ENCODE measurements around the gene NARF.
A peak's percentile ranks its signal among the peaks of the same experiment; 100 is the strongest.

NARF gene

GRCh38 chr17:82416264-82416663, 42.3 kb upstream of the NARF start:
- Histone ChIP-seq H3K4me3 (ENCODE audit: low read length in 2 of 2) (no peak overlapping the region), H3K9ac (ENCODE audit: low read length in 2 of 2) (no peak overlapping the region), H3K27me3 (ENCODE audit: control insufficient read depth in 1 of 2, insufficient read depth in 2 of 2, low read length in 2 of 2) (no peaks in the 10 kb centered on the region), H3K4me1 (ENCODE audit: control insufficient read depth, insufficient read depth, low read length) (peaks cover 11% of the 10 kb centered on the region), H3K9me3 (ENCODE audit: control insufficient read depth in 2 of 2, low read length in 2 of 2) (no peaks in the 10 kb centered on the region), H3K36me3 (ENCODE audit: control insufficient read depth in 2 of 2, insufficient read depth in 2 of 2, low read length in 2 of 2) (peaks cover 4 to 8% of the 10 kb centered on the region in 2 donors), H3K27ac (ENCODE audit: low read length) (no peak overlapping the region)

GRCh38 chr17:82416771-82417170, 41.8 kb upstream of the NARF start:
- Histone ChIP-seq H3K9ac (ENCODE audit: low read length in 2 of 2) (no peak overlapping the region), H3K9me3 (ENCODE audit: control insufficient read depth in 2 of 2, low read length in 2 of 2) (no peaks in the 10 kb centered on the region), H3K4me1 (ENCODE audit: control insufficient read depth, insufficient read depth, low read length) (peaks cover 11% of the 10 kb centered on the region), H3K27ac (ENCODE audit: low read length) (no peak overlapping the region), H3K36me3 (ENCODE audit: control insufficient read depth in 2 of 2, insufficient read depth in 2 of 2, low read length in 2 of 2) (peaks cover 4 to 8% of the 10 kb centered on the region in 2 donors), H3K4me3 (ENCODE audit: low read length in 2 of 2) (no peak overlapping the region), H3K27me3 (ENCODE audit: control insufficient read depth in 1 of 2, insufficient read depth in 2 of 2, low read length in 2 of 2) (no peaks in the 10 kb centered on the region)

GRCh38 chr17:82418001-82418986, 40.2 kb upstream of the NARF start, which contains the start of the genes HEXD and OGFOD3:
HEXD (plus strand) TSS chr17:82418347; CDS start chr17:82419800, 1,453 bp downstream.
OGFOD3 (minus strand) TSS chr17:82418586; CDS start chr17:82418485, 101 bp downstream.
- no peaks in the 10 kb centered on the region for H3K27me3 ChIP-seq (ENCODE audit: control insufficient read depth in 1 of 2, insufficient read depth in 2 of 2, low read length in 2 of 2)
- peaks cover 4 to 8% of the 10 kb centered on the region in 2 donors for H3K36me3 ChIP-seq (ENCODE audit: control insufficient read depth in 2 of 2, insufficient read depth in 2 of 2, low read length in 2 of 2)
- H3K4me3 ChIP-seq (ENCODE audit: low read length in 2 of 2) = peak within 1 kb of the TSS; percentile 82 to 85
- peaks cover 0 to 8% of the 10 kb centered on the region in 2 donors for H3K9me3 ChIP-seq (ENCODE audit: control insufficient read depth in 2 of 2, low read length in 2 of 2)
- no peak within 1 kb of the TSS for H3K27ac ChIP-seq (ENCODE audit: low read length)
- peaks cover 11% of the 10 kb centered on the region for H3K4me1 ChIP-seq (ENCODE audit: control insufficient read depth, insufficient read depth, low read length)
- H3K9ac ChIP-seq (ENCODE audit: low read length in 2 of 2) = peak within 1 kb of the TSS; percentile 64 to 71

DNA sequence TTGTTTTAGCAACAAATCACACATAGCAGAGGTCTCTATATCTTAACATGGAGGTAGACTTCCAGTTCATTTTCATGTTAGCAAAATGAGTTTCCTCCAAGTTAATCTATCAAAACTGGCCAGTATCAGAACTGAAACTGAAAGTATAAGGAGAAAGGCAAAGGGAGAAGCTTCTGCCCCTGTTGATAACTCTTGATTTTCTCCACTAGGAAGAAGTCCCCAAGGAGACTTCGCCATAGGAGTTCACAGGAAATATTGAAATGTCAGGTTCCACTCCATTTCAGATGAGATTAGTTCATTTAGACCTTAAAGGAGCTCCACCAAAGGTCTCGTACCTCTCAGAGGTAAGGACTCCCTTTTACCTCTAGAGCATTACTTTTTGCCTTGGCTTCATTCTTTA, 39.0 kb upstream of the NARF start:
- H3K4me1 ChIP-seq (ENCODE audit: control insufficient read depth, insufficient read depth, low read length) = peaks cover 8% of the 10 kb centered on the region
- H3K36me3 ChIP-seq (ENCODE audit: control insufficient read depth in 2 of 2, insufficient read depth in 2 of 2, low read length in 2 of 2) = peaks cover 4 to 8% of the 10 kb centered on the region in 2 donors
- H3K27me3 ChIP-seq (ENCODE audit: control insufficient read depth in 1 of 2, insufficient read depth in 2 of 2, low read length in 2 of 2) = no peaks in the 10 kb centered on the region
- no peak overlapping the region for H3K4me3 ChIP-seq (ENCODE audit: low read length in 2 of 2)
- H3K9me3 ChIP-seq (ENCODE audit: control insufficient read depth in 2 of 2, low read length in 2 of 2) = peaks cover 0 to 8% of the 10 kb centered on the region in 2 donors
- H3K9ac ChIP-seq (ENCODE audit: low read length in 2 of 2) = no peak overlapping the region
- H3K27ac ChIP-seq (ENCODE audit: low read length) = no peak overlapping the region

GRCh38 chr17:82424001-82424862, 34.3 kb upstream of the NARF start:
- Histone ChIP-seq H3K9me3 (ENCODE audit: control insufficient read depth in 2 of 2, low read length in 2 of 2) (peaks cover 0 to 8% of the 10 kb centered on the region in 2 donors), H3K9ac (ENCODE audit: low read length in 2 of 2) (no peak overlapping the region), H3K4me1 (ENCODE audit: control insufficient read depth, insufficient read depth, low read length) (no peaks in the 10 kb centered on the region), H3K27me3 (ENCODE audit: control insufficient read depth in 1 of 2, insufficient read depth in 2 of 2, low read length in 2 of 2) (no peaks in the 10 kb centered on the region), H3K4me3 (ENCODE audit: low read length in 2 of 2) (no peak overlapping the region), H3K27ac (ENCODE audit: low read length) (no peak overlapping the region), H3K36me3 (ENCODE audit: control insufficient read depth in 2 of 2, insufficient read depth in 2 of 2, low read length in 2 of 2) (peaks cover 4 to 8% of the 10 kb centered on the region in 2 donors)

DNA sequence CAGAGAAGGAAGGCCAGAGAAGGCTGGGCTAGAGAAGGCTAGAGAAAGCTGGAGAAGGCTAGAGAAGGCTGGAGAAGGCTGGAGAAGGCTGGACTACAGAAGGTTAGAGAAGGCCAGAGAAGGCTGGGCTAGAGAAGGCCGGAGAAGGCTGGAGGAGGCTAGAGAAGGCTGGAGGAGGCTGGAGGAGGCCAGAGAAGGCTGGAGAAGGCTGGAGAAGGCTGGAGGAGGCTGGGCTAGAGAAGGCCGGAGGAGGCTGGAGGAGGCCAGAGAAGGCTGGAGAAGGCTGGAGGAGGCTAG, 33.7 kb upstream of the NARF start:
- Histone ChIP-seq H3K36me3 (ENCODE audit: control insufficient read depth in 2 of 2, insufficient read depth in 2 of 2, low read length in 2 of 2) (peaks cover 4 to 8% of the 10 kb centered on the region in 2 donors), H3K27ac (ENCODE audit: low read length) (no peak overlapping the region), H3K27me3 (ENCODE audit: control insufficient read depth in 1 of 2, insufficient read depth in 2 of 2, low read length in 2 of 2) (no peaks in the 10 kb centered on the region), H3K4me1 (ENCODE audit: control insufficient read depth, insufficient read depth, low read length) (no peaks in the 10 kb centered on the region), H3K9me3 (ENCODE audit: control insufficient read depth in 2 of 2, low read length in 2 of 2) (peaks cover 0 to 8% of the 10 kb centered on the region in 2 donors), H3K9ac (ENCODE audit: low read length in 2 of 2) (no peak overlapping the region), H3K4me3 (ENCODE audit: low read length in 2 of 2) (no peak overlapping the region)

DNA sequence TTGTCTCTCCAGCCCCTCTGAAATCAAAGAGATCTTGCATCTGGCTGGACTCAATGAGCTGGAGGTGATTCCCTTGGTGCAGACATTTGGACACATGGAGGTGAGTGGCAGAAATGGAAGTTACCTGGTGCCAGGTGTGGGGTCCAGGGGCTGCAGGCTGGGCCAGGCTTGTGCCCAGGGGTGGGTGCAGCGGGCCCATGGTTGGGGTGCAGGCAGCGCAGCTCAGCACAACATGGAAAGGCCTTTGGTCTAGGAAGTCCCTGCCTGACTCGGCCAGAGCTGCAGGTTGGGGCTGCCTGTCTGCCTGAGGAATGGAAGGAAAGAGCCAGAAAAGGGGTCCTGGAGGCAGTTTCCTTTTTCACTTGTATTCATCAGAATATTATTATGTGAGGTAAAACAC, 30.0 kb upstream of the NARF start:
- Histone ChIP-seq H3K4me3 (ENCODE audit: low read length in 2 of 2) (no peak overlapping the region), H3K9me3 (ENCODE audit: control insufficient read depth in 2 of 2, low read length in 2 of 2) (no peaks in the 10 kb centered on the region), H3K4me1 (ENCODE audit: control insufficient read depth, insufficient read depth, low read length) (no peaks in the 10 kb centered on the region), H3K27me3 (ENCODE audit: control insufficient read depth in 1 of 2, insufficient read depth in 2 of 2, low read length in 2 of 2) (no peaks in the 10 kb centered on the region), H3K9ac (ENCODE audit: low read length in 2 of 2) (no peak overlapping the region), H3K27ac (ENCODE audit: low read length) (no peak overlapping the region), H3K36me3 (ENCODE audit: control insufficient read depth in 2 of 2, insufficient read depth in 2 of 2, low read length in 2 of 2) (no peaks in the 10 kb centered on the region)

GRCh38 chr17:82429824-82430223, 28.7 kb upstream of the NARF start:
- Histone ChIP-seq H3K4me1 (ENCODE audit: control insufficient read depth, insufficient read depth, low read length) (no peaks in the 10 kb centered on the region), H3K27me3 (ENCODE audit: control insufficient read depth in 1 of 2, insufficient read depth in 2 of 2, low read length in 2 of 2) (no peaks in the 10 kb centered on the region), H3K9ac (ENCODE audit: low read length in 2 of 2) (no peak overlapping the region), H3K36me3 (ENCODE audit: control insufficient read depth in 2 of 2, insufficient read depth in 2 of 2, low read length in 2 of 2) (no peaks in the 10 kb centered on the region), H3K4me3 (ENCODE audit: low read length in 2 of 2) (no peak overlapping the region), H3K9me3 (ENCODE audit: control insufficient read depth in 2 of 2, low read length in 2 of 2) (no peaks in the 10 kb centered on the region), H3K27ac (ENCODE audit: low read length) (no peak overlapping the region)

- H3K36me3 ChIP-seq (ENCODE audit: control insufficient read depth in 2 of 2, insufficient read depth in 2 of 2, low read length in 2 of 2) = no peaks in the 10 kb centered on the region
- no peak overlapping the region for H3K27ac ChIP-seq (ENCODE audit: low read length)
- H3K9me3 ChIP-seq (ENCODE audit: control insufficient read depth in 2 of 2, low read length in 2 of 2) = no peaks in the 10 kb centered on the region
- H3K27me3 ChIP-seq (ENCODE audit: control insufficient read depth in 1 of 2, insufficient read depth in 2 of 2, low read length in 2 of 2) = no peaks in the 10 kb centered on the region
- no peaks in the 10 kb centered on the region for H3K4me1 ChIP-seq (ENCODE audit: control insufficient read depth, insufficient read depth, low read length)
- no peak overlapping the region for H3K4me3 ChIP-seq (ENCODE audit: low read length in 2 of 2)
- H3K9ac ChIP-seq (ENCODE audit: low read length in 2 of 2) = no peak overlapping the region
Observed at GRCh38 chr17:82432017-82432416, 26.5 kb upstream of the NARF start.

GRCh38 chr17:82433560-82434215, 24.9 kb upstream of the NARF start:
- Histone ChIP-seq H3K9ac (ENCODE audit: low read length in 2 of 2) (no peak overlapping the region), H3K9me3 (ENCODE audit: control insufficient read depth in 2 of 2, low read length in 2 of 2) (no peaks in the 10 kb centered on the region), H3K36me3 (ENCODE audit: control insufficient read depth in 2 of 2, insufficient read depth in 2 of 2, low read length in 2 of 2) (no peaks in the 10 kb centered on the region)

More at GRCh38 chr17:82433560-82434215, 24.9 kb upstream of the NARF start:
- Histone ChIP-seq H3K4me3 (ENCODE audit: low read length in 2 of 2) (no peak overlapping the region), H3K27me3 (ENCODE audit: control insufficient read depth in 1 of 2, insufficient read depth in 2 of 2, low read length in 2 of 2) (no peaks in the 10 kb centered on the region), H3K4me1 (ENCODE audit: control insufficient read depth, insufficient read depth, low read length) (no peaks in the 10 kb centered on the region), H3K27ac (ENCODE audit: low read length) (no peak overlapping the region)

Data from stomach smooth muscle (tissue), 2 donors.